ENCODE results near the gene CCN6.

Gene CCN6

GRCh38 chr6:112081569-112081968 lies 27.7 kb downstream of the CCN6 start:
- no peak for TF ChIP-seq CTCF (IDR thresholded peaks at IDR 0.05; ENCODE audit: borderline replicate concordance, control extremely low read depth, extremely low read depth, insufficient read depth, missing control alignments)
- in situ Hi-C loops (cut with MboI; ENCODE audit: low sequenced_read_pairs, unreplicated experiment): no loop called here
- DNase-seq (ENCODE audit: low spot score): no peak

- in situ Hi-C loops (cut with MboI; ENCODE audit: low sequenced_read_pairs, unreplicated experiment): no loop called here
- no peak for DNase-seq (ENCODE audit: low spot score)
- TF ChIP-seq CTCF (IDR thresholded peaks at IDR 0.05; ENCODE audit: borderline replicate concordance, control extremely low read depth, extremely low read depth, insufficient read depth, missing control alignments): no peak
Observed at GRCh38 chr6:112085286-112086065, 31.6 kb downstream of the CCN6 start.

DNA sequence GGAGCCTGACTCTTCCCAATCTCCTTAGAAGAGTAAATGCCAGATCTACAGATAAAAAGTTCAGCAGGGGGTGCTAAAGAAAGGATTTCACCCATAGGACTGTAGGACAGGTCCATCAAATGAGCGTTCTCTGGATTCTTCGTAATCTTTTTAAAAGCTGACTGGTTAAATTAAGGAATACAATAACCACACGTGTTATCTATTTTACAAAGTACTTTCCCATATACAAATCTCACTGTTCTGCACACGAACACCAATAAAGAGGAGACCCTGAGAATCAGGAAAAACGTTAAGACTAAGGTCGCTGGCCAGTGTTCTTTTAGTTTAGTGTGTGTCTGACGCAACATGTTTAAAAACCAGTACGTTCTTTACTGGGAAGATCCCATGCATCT lies 32.8 kb downstream of the CCN6 start:
- in situ Hi-C loops (cut with MboI; ENCODE audit: low sequenced_read_pairs, unreplicated experiment): no loop called here
- peak; percentile 53 for DNase-seq (ENCODE audit: low spot score)
- TF ChIP-seq CTCF (IDR thresholded peaks at IDR 0.05; ENCODE audit: borderline replicate concordance, control extremely low read depth, extremely low read depth, insufficient read depth, missing control alignments): no peak

GRCh38 chr6:112087136-112087911 lies 33.4 kb downstream of the CCN6 start, which contains the start of the genes FAM229B and TUBE1:
TSS of gene FAM229B (plus strand) at chr6:112087591. CDS start at chr6:112099284, 11,693 bp downstream.
TSS of gene TUBE1 (minus strand) at chr6:112087482. CDS start at chr6:112087434, 48 bp downstream.
- no peak for TF ChIP-seq CTCF (IDR thresholded peaks at IDR 0.05; ENCODE audit: borderline replicate concordance, control extremely low read depth, extremely low read depth, insufficient read depth, missing control alignments)
- in situ Hi-C loops (cut with MboI; ENCODE audit: low sequenced_read_pairs, unreplicated experiment): no loop called here
- DNase-seq (ENCODE audit: low spot score): peak; percentile 87

GRCh38 chr6:112087916-112088315 lies 34.0 kb downstream of the CCN6 start:
- in situ Hi-C loops (cut with MboI; ENCODE audit: low sequenced_read_pairs, unreplicated experiment): no loop called here
- TF ChIP-seq CTCF (IDR thresholded peaks at IDR 0.05; ENCODE audit: borderline replicate concordance, control extremely low read depth, extremely low read depth, insufficient read depth, missing control alignments): no peak
- DNase-seq (ENCODE audit: low spot score): no peak

DNA sequence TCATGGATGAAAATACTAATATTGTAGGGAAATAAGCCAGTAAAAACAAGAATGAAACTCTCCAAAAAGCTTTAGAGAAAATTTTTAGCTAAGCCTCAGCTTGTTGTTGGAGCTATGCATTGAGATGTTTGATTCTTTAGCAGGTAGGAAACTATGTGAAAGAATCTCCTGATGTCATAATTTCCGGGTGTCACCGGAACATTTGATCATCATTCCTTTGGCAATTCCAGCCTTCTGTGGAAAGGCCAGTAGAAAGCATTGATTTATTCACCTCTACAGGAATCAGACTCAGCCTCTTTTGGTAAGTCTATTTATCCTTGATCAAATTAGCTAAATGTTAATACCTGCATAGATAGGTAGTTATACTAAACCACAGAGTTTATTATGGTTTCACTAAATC lies 43.0 kb downstream of the CCN6 start:
- in situ Hi-C loops (cut with MboI; ENCODE audit: low sequenced_read_pairs, unreplicated experiment): no loop called here
- DNase-seq (ENCODE audit: low spot score): no peak
- no peak for TF ChIP-seq CTCF (IDR thresholded peaks at IDR 0.05; ENCODE audit: borderline replicate concordance, control extremely low read depth, extremely low read depth, insufficient read depth, missing control alignments)

Data from GM13976 (cell line).